Suppressor macrophage treated with lipopolysaccharide for 1 hour (primary cell): ENCODE results near the gene ZC3H12A.
"Not testable (repeated sequence)": the region's sequence is repeated elsewhere in the genome, so short reads cannot be mapped to it uniquely, and the experiment has no call there.

Experiments used
- DNase-seq, 3 donors: peaks; one replicate each; pipeline ENCODE4 v3.0.0-alpha.2; 2020 to 2022

The ZC3H12A gene

DNA sequence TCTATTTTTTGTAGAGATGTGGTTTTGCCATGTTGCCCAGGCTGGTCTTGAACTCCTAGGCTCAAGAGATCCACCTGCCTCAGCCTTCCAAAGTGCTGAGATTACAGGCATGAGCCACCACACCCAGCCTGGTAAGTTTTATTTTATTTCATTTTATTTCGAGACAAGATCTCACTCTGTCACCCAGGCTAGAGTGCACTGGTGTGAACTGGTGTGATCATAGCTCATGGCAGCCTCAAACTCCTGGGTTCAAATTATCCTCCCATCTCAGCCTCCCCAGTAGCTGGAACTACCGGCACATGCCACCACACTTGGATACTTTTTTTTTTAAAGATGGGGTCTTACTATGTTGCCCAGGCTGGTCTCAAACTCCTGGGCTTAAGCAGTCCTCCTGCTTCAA, 28.4 kb downstream of the ZC3H12A start:
- DNase-seq: not testable (repeated sequence)

DNA sequence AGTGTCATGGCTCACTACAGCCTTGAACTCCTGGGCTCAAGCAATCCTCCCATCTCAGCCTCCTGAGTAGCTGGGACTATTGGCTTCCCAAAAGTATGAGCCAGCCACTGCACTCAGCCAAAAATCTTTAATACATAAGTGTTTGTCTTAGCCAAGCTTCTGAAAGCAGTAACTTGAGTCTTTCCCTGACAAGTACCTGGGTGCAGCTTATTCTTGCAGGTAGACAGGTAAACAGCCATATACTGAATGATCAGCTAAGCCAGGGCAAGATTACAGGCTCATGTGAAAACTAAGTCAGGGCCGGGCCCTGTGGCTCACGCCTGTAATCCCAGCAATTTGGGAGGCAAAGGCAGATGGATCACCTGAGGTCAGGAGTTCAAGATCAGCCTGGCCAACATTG, 32.4 kb downstream of the ZC3H12A start:
- no peak for DNase-seq

DNA sequence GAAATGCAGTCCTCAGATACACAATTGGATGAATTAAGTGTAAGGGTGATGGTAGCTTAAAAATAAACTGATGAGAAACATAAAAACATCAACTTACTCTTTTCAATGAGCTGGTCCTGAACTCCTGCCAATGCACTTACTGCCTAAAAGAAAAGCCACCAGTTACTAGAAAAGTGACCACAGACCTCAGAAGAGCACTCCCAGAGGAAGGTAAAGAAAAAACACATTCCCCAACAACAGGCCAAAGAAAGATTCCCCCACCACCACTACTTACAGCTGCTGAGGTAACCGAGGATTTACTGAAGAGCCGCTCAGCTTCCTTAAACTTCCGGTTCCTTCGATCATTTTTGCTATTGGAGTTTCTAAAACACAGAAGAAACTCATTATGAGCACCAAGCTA, 34.8 kb downstream of the ZC3H12A start:
- DNase-seq: no peak

DNA sequence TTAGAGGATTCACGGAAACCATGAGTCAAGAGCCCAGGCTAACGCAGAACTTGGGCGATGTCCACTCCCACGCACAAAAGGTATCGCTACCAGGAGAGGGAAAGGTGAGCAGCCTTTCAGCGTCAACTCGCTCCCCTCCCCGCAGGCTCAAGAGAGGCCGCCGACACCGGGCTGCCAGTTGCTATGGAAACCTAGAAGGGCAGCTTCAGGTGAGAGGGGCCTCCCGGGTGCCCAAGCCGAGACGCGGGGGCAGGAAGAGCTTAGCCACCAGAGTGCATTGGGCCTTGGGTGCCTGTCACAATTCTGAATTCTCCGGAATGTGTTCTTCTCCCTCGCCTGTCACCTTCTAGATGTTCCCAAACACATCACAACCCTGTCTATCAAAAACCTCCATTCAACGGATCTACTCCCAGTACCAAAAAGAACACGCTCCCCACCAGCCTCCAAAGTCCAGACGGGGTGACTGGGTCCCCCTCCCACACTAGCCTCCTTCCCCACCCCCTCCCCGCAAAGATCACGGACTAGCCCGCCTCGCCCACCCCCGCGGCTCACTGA, 39.5 kb downstream of the ZC3H12A start:
- peak in 1 of 3 donors; percentile 19 for DNase-seq

DNA sequence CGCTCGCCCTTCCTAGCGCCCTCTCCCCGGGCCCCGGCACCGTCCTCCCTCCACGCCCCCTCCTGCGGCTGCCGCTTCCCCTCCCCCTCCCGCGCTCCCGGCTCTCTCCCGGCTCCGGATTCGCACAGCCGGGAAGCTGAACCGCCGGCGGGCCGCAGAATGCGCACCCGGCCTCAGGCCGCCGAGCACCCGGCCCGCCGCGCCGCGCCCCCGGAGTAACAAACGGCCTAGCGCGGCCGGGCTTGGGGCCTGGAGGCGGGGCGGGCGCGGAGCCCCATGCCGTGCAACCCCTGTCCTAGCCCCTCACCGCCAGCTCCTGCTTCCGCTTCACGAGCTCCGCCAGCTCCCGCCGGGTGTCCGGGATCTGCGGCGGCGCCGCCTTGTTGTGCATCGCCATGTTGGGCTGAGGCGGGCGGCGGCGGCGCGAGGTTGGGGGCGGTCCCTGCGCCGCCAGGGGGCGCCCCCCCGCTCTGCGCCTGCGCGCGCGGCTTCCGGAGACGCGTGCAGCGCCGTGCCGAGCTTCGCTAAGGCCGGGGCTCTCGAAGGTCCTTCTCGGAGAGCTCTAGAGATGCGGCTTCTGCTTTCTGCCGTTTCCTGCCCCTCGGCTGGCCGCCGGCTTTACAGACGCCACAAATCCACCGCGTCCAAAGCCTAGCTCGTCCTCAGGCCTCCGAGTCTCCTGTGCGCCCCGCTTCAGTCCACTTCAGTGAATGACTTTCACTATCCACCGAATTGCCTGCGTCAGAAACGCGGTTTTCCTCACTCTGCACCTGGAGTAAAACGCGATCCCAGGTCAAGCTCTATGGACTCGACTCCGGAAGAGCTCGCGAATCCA, 40.2 kb downstream of the ZC3H12A start, which contains the start of gene MEAF6:
TSS of gene MEAF6 (minus strand) at position 417 of the 835 bp plus-strand sequence. CDS start at position 397, 20 bp downstream.
- DNase-seq: peak; percentile 91 to 97 (median 94)

DNA sequence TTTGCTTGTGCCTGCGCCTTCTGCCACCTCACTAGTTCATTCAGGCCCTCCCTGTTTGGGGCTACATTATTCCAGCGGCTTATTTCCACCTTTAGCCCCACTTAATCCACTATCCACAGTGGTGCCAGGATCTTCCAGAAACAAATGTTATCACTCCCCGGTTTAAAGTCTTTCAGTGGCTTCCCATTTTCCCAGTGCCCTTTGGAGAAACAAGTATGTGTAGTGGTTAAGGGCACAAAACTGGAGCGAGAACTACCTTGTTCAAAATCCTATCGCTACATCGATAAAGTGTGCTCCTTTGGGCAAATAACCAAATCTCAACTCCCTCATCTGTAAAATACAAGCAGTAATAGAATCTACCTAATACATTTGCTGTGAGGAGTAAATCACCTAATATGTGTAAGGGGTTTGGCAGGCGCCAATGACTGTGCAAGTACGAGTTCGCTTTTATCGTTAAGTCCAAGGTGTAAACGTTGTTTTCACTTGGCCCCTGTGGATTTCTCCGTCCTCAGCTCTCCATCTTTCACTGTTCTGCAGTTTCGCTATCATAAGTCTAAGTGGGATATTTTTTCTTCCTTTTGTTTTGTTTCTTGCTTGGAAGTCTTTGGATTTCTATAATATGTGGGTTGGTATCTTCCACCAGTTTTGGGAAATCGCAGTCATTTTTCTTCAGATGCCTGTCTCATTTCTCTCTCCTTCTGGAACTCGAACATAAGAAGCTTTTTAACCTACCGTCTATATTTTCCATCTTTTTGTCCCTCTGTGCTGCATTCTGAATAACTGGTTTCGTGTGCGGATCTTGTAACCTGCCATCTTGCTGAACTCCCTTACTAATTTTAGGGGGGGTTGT, 41.0 kb downstream of the ZC3H12A start:
- no peak for DNase-seq

DNA sequence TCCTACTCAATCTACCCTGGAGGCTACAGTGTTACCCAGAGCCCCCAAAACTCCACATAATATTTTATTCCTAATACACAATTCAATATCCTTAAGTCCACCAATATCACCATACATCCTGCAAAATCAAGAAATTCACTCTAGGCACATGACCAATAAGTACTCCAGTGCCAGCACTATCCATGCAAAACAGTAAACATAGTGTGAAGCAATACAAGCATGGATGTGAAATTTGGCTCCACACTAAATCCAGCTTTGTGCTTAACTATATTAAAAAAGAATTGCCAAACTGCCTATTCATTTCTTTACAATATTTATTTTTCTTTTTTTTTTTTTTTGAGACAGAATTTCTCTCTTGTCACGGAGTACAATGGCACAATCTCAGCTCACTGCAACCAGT, 43.2 kb downstream of the ZC3H12A start:
- no peak for DNase-seq

DNA sequence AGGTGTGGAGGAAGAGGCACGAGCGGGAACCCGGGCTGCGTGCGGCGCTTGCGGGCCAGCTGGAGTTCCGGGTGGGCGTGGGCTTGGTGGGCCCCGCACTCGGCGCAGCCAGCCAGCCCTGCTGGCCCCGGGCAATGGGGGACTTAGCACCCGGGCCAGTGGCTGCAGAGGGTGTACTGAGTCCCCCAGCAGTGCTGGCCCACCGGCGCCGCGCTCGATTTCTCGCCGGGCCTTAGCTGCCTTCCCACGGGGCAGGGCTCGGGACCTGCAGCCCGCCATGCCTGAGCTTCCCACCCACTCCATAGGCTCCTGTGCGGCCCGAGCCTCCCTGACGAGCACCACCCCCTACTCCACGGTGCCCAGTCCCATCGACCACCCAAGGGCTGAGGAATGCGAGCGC, 43.9 kb downstream of the ZC3H12A start:
- not testable (repeated sequence) for DNase-seq

DNA sequence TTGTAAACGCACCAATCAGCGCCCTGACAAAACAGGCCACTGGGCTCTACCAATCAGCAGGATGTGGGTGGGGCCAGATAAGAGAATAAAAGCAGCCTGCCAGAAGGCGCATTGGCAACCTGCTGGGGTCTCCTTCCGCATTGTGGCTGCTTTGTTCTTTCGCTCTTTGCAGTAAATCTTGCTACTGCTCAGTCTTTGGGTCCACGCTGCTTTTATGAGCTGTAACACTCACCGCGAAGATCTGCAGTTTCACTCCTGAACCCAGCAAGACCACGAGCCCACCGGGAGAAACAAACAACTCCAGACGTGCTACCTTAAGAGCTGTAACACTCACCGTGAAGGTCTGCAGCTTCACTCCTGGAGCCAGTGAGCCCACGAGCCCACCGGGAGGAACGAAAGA, 44.5 kb downstream of the ZC3H12A start:
- DNase-seq: not testable (repeated sequence)

DNA sequence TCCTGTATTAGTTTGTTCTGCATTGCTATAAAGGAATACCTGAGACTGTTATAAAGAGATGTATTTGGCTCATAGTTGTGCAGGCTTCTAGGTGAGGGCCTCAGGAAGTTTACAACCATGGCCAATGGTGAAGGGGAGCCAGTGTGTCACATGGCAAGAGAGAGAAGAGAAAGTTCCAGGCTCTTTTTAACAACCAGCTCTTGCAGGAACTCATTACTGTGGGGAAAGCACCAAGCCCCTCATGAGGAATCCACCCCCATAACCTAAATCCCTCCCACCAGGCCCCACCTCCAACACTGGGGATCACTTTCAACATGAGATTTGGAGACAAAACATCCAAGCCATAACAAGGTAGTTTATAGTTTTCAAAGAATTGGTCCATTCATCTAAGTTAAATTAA, 45.2 kb downstream of the ZC3H12A start:
- no peak for DNase-seq

DNA sequence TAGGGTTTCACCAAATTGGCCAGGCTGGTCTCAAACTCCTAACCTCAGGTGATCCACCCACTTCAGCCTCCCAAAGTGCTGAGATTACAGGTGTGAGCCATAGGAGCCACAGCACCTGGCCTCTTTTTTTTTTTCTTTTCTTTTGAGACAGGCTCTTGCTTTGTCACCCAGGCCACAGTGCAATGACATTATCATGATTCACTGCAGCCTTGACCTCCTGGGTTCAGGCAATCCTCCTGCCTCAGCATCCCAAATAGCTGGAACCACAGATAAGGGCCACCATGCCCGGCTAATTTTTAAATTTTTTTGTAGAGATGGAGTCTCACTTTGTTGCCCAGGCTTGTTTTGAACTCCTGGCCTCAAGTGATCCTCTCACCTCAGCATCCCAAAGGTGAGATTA, 55.5 kb downstream of the ZC3H12A start:
- DNase-seq: not testable (repeated sequence)

DNA sequence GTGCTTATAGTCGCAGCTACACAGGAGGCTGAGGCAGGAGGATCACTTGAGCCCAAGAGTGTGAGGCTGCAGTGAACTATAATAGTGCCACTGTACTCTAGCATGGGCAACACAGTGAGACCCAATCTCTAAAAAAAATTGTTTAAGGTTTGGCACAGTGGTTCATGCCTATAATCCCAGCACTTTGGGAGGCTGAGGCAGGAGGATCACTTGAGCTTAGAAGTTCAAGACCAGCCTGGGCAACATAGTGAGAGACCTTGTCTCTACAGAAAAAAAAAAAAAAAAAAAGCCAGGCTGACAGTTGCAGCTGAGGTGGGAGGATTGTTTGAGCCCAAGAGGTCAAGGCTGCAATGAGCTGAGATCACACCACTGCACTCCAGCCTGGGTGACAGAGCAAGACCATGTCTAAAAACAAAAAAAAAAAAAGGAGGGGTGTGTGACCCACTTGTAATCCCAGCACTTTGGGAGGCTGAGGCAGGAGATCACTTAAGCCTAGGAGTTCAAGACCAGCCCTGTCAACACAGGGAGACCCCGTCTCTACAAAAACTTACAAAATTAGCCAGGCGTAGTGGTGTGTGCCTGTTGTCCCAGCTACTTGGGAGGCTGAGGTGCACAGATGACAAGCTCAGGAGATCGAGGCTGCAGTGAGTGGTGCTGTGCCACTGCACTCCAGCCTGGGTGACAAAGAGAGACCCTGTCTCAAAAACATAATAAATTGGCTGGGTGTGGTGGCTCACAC, 58.2 kb downstream of the ZC3H12A start:
- DNase-seq: not testable (repeated sequence)

DNA sequence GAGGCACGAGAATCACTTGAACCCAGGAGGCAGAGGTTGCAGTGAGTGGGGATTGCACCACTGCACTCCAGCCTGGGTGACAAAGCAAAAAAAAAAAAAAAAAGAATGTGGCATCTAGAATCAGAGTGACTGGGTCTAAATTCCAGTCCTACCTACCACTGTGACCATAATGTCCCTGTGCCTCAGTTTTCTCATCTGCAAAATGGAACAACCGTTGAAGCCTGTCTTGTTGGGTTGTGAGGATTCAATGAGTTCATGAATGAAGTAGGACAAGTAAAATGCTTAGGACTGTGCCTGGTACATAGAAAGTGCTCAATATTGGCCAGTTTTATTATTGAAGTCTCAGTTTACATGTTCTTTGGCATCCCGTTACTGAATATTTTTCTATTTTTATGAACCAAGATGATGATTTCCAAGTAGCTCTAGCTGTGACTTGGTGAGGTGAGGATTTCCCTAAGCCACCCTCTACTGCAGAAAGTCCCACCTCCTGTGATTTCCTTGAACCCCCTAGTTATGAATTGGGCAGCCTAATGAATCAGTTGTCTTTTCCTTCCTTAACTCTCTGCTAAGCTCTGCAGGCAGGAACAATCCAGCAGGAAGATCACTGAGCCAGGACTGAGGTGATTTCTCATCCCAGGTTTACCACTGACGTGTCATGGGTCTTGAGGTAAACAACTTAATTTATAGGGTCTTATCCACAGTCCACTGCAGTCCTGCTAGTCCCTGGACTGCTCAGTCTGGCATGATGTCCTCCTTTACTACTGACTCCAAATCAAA, 59.1 kb downstream of the ZC3H12A start:
- no peak for DNase-seq
